ENCODE data around the gene ASCL1.

Gene ASCL1

DNA sequence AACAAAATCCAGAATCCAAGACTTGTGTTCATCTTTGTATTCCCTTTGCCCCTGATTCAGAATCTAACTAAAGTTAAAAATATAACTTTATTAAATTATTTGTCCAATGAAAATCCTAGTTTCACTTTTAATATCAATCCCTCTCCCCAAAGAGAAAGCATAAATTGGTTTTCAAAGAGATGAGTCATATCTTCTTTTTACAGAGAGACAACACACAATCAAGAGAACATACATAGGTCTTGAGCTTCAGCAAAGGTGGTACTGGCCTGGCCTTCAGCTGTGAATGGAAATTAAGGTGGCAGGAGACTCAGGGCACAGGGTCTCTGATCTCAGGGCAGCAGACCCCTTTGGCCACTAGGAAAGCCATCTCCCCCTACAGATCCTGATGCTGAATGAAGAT, 4.3 kb upstream of the ASCL1 start:
- peak in 1 of 5 donors; percentile 18 for DNase-seq

GRCh38 chr12:102954134-102954533, 3.3 kb upstream of the ASCL1 start:
- DNase-seq, result peak in 1 of 5 donors; percentile 76

DNA sequence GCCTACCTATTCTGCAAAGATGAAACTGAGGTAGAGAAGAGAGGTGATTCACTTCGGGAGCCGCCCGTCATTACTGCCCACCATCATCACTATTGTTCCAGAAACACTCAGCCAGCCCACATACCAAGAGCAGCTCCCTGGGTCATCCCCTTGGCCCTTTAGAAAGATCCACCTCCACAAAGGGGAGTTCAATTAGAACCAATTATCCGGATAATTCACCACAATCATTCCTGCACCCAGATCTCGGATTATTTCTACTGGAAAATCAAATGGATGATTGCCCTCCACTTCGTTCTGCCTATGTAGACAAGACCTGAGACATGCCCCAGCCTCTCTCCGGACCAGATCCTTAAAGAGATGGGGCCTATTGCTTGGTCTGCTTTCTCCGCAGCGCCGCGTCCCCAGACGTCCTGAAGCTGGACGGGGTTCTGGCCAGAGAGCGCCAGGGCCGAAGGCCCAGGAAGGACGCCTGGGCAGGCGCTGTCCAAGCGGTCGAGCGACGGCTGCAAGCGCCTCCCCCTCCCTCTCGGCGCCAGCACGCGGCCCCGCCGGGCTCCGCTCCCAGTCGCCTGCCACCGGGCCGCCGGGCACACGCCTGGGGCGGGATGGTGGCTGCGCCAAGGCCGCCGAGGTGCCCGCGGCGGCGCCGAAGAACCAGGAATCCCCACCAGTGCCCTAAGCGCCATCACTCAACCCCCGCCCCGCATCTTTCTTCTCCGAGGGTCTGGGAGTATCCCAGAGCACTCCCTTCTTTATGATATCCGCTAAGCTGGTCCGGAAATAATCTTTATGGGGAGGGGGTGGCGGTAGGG, 1.3 kb upstream of the ASCL1 start:
- no peak for DNase-seq

GRCh38 chr12:102956738-102957327, 641 bp upstream of the ASCL1 start:
- no peak for DNase-seq

DNA sequence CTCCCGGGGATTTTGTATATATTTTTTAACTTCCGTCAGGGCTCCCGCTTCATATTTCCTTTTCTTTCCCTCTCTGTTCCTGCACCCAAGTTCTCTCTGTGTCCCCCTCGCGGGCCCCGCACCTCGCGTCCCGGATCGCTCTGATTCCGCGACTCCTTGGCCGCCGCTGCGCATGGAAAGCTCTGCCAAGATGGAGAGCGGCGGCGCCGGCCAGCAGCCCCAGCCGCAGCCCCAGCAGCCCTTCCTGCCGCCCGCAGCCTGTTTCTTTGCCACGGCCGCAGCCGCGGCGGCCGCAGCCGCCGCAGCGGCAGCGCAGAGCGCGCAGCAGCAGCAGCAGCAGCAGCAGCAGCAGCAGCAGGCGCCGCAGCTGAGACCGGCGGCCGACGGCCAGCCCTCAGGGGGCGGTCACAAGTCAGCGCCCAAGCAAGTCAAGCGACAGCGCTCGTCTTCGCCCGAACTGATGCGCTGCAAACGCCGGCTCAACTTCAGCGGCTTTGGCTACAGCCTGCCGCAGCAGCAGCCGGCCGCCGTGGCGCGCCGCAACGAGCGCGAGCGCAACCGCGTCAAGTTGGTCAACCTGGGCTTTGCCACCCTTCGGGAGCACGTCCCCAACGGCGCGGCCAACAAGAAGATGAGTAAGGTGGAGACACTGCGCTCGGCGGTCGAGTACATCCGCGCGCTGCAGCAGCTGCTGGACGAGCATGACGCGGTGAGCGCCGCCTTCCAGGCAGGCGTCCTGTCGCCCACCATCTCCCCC, 777 bp downstream of the ASCL1 start:
- DNase-seq, result peak in 1 of 5 donors; percentile 51

DNA sequence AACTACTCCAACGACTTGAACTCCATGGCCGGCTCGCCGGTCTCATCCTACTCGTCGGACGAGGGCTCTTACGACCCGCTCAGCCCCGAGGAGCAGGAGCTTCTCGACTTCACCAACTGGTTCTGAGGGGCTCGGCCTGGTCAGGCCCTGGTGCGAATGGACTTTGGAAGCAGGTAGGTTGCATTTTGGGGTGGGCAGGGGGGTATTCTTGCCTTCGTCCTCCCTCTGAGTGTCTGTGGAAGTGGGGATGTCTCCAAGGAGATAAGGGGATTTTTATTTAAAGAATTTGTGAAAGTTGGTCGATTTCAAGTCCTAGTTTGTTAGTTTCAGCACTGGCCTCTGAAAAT, 1.3 kb downstream of the ASCL1 start:
- no peak for DNase-seq

- DNase-seq, result no peak
Measured at GRCh38 chr12:102959391-102959790, 1.9 kb downstream of the ASCL1 start.

GRCh38 chr12:102960766-102961465, 3.4 kb downstream of the ASCL1 start:
- no peak for DNase-seq

- DNase-seq, result no peak
Measured at GRCh38 chr12:102961466-102961855, 4.0 kb downstream of the ASCL1 start.

- no peak for DNase-seq
Measured at GRCh38 chr12:102962532-102962931, 5.1 kb downstream of the ASCL1 start.

- DNase-seq, result no peak
Measured at GRCh38 chr12:102962986-102963385, 5.5 kb downstream of the ASCL1 start.

- DNase-seq, result no peak
Measured at GRCh38 chr12:102963796-102964195, 6.3 kb downstream of the ASCL1 start.

DNA sequence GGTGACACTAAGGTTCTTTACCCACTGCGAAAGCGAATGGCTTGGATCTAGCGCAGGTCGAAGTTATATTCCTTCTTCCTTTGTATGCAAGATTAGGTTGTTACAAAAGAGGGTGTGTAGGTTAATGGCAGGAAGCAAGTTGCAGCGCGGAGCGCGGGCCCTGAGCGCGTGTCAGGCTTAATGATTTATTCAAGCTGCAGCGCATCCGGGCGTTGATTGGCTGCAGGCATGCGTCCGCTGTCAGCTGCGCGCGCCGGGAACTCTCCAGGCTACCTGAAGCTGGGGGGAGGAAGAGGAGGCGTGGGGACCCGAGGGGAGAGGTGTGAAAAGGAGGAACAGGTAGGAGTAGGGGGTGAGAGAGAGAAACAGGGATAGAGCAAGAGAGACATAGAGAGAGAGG, 7.4 kb downstream of the ASCL1 start:
- DNase-seq, result peak in 1 of 5 donors; percentile 38

- DNase-seq, result no peak
Measured at GRCh38 chr12:102965281-102966155, 8.0 kb downstream of the ASCL1 start.

GRCh38 chr12:102966200-102966863, 8.9 kb downstream of the ASCL1 start:
- DNase-seq, result no peak

DNA sequence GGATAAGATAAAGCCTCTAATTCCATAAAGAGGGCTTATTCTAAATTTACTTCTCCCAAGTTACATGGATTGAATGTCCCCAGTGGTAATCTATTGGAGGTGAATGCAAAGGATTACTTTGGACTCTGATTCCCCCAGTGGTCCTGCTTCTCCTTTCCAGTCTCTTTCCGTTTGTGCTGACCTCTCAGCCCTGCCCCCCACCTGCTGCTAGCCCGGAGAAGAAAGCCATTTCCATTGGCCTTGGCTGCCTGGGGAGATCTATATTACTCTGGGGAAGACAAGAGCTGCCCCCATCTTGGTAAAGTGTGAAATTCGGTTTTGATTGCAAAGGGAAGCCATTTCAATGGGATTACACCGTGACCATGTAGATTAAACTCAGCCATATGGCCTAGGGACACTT, 13.3 kb downstream of the ASCL1 start:
- DNase-seq, result no peak

DNA sequence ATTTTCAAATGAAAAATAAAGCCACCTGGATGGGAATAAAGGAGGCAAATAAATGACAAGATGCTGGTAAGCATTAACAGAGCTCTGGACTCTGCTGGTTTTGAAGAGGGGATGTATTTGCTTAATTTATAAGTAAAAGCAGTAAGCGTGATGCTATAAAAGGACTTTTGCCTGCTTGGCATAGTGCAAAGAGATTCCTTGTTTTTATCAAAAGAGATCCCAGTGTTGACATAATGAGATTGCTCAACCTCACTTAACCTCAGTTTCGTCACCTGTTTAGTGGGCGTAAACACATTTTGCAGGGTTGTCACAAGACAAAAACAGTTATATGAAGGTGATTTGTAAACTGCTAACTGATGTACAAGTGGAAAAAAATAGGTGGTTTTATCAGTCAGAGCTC, 13.8 kb downstream of the ASCL1 start:
- no peak for DNase-seq

DNA sequence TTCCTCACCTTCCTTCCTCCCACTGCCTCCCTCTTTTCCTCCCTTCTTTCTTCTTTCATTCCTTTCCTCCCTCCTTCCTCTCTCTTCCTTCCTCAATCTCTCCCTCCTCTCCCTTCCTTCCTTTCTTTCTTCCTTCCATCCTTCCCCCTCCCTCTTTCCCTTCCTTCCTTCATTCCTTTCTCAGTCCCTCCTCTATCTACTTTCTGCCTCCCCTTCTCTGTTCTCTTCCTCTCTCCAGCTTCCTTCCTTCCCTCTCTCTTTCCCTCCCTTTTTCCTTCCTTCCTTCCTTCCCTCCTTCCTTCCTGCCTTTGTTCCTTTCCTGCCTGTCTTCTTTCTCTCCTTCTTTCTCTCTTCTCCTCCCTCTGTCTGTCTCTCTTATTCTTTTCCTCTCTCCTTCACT, 16.1 kb downstream of the ASCL1 start:
- DNase-seq, result no peak

- DNase-seq, result no peak
Measured at GRCh38 chr12:102976609-102977280, 19.3 kb downstream of the ASCL1 start.

- no peak for DNase-seq
Measured at GRCh38 chr12:102977945-102978706, 20.7 kb downstream of the ASCL1 start.

Measured in T-helper 1 cell (primary cell).